ENCODE data around the gene GNAS.

GNAS gene

GRCh38 chr20:58850693-58851174 is 1.8 kb upstream of the GNAS start, which contains the start of gene GNAS-AS1:
Gene GNAS-AS1 (minus strand): TSS chr20:58850902.
- FAIRE-seq, result peak; percentile 89
- DNase-seq (ENCODE audit: insufficient read length, low spot score), result peak; percentile 81
- TF ChIP-seq TAF1 (IDR thresholded peaks at IDR 0.05; ENCODE audit: low read depth, low read length) (no peak), POU2F2 (IDR thresholded peaks at IDR 0.05; ENCODE audit: low read depth, low read length) (0 out of 2 replicates have a peak, but pooled peaks have one; percentile 22), SPI1 (IDR thresholded peaks at IDR 0.05; ENCODE audit: low read depth, low read length) (no peak), POLR2AphosphoS5 (IDR thresholded peaks at IDR 0.05; ENCODE audit: low read depth, low read length) (no peak), POLR2A (IDR thresholded peaks at IDR 0.05; ENCODE audit: low read depth, low read length) (0 out of 2 replicates have a peak, but pooled peaks have one; percentile 28), PAX5 (IDR thresholded peaks at IDR 0.05; ENCODE audit: insufficient read depth, low read length, severe bottlenecking) (no peak)

DNA sequence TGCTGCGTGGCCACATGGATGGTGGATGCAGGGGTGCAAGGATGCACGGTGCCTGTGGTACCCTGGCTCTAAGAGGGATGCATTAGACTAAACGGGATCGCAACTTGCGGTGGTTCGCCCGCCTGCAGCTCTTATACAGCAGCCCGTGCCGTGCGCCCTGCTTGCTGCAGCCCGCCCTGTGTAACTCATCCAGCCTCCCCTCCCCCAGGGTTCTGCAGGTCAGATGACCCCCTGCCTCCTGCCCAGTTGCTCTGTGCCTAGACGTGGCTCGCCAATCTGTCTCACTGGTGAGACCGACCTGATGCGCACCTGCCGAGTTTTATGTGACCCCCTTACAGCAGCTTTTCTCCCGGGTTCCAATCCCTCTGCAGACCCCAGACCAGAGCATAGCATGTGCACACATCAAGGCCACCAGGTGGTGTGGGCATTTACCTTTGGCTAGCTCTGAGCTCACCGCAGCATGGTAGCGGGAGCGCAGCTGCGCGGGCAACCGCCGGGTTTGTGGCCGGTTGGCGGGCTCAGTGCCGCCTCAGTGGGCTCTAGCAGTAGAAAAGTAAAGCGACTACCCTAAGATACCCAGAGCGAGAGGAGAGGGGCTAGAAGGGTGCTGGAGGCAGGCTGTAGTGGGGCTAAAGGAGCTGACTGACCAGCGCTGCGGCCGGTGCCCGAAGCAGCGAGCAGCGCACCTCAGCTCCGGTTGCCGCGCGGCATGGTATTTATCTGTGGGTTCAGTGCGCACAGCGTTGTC is 1.1 kb upstream of the GNAS start:
- FAIRE-seq, result no peak
- TF ChIP-seq POU2F2 (IDR thresholded peaks at IDR 0.05; ENCODE audit: low read depth, low read length), result no peak
- no peak for TF ChIP-seq PAX5 (IDR thresholded peaks at IDR 0.05; ENCODE audit: insufficient read depth, low read length, severe bottlenecking)
- no peak for TF ChIP-seq POLR2A (IDR thresholded peaks at IDR 0.05; ENCODE audit: low read depth, low read length)
- TF ChIP-seq TAF1 (IDR thresholded peaks at IDR 0.05; ENCODE audit: low read depth, low read length), result no peak
- TF ChIP-seq POLR2AphosphoS5 (IDR thresholded peaks at IDR 0.05; ENCODE audit: low read depth, low read length), result no peak
- TF ChIP-seq SPI1 (IDR thresholded peaks at IDR 0.05; ENCODE audit: low read depth, low read length), result no peak
- no peak for DNase-seq (ENCODE audit: insufficient read length, low spot score)

DNA sequence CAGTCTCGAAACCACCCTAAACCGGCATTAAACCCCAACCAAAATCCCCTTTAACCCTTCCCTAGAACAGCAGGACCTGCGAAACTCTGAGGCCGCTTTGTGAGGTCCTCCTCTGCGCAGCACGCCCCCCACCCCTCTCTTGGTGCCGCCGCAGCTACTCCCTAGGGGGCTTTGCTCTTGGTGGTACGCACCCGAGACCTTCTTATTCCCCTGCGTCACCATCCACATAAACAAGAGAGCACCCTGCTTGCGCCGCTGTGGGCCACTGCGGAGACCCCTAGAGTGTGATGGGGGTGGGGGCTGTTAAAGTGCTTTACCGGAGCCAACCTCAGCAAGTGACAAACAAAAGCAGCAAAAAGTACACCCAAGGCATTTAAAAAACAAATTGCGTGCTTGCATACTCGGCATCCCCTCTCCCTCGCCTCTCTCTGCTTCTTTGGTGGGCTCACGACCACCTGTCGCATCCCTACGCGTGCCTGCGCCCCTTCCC is 502 bp upstream of the GNAS start:
- TF ChIP-seq POLR2A (IDR thresholded peaks at IDR 0.05; ENCODE audit: low read depth, low read length) (no peak), POU2F2 (IDR thresholded peaks at IDR 0.05; ENCODE audit: low read depth, low read length) (no peak)
- DNase-seq (ENCODE audit: insufficient read length, low spot score) (no peak), FAIRE-seq (no peak)

DNA sequence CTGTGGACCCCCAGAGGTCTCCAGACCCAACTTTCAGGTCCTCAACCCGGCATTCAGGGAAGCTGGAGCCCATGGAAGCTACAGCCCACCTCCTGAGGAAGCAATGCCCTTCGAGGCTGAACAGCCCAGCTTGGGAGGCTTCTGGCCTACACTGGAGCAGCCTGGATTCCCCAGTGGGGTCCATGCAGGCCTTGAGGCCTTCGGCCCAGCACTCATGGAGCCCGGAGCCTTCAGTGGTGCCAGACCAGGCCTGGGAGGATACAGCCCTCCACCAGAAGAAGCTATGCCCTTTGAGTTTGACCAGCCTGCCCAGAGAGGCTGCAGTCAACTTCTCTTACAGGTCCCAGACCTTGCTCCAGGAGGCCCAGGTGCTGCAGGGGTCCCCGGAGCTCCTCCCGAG is 950 bp downstream of the GNAS start:
- TF ChIP-seq TAF1 (IDR thresholded peaks at IDR 0.05; ENCODE audit: low read depth, low read length), result no peak
- no peak for TF ChIP-seq POLR2AphosphoS5 (IDR thresholded peaks at IDR 0.05; ENCODE audit: low read depth, low read length)
- TF ChIP-seq POLR2A (IDR thresholded peaks at IDR 0.05; ENCODE audit: low read depth, low read length), result no peak
- no peak for TF ChIP-seq POU2F2 (IDR thresholded peaks at IDR 0.05; ENCODE audit: low read depth, low read length)
- no peak for TF ChIP-seq PAX5 (IDR thresholded peaks at IDR 0.05; ENCODE audit: insufficient read depth, low read length, severe bottlenecking)
- no peak for TF ChIP-seq SPI1 (IDR thresholded peaks at IDR 0.05; ENCODE audit: low read depth, low read length)
- FAIRE-seq (no peak), DNase-seq (ENCODE audit: insufficient read length, low spot score) (no peak)

GRCh38 chr20:58853976-58854637 is 1.6 kb downstream of the GNAS start:
- TF ChIP-seq POLR2AphosphoS5 (IDR thresholded peaks at IDR 0.05; ENCODE audit: low read depth, low read length) (no peak), PAX5 (IDR thresholded peaks at IDR 0.05; ENCODE audit: insufficient read depth, low read length, severe bottlenecking) (no peak), TAF1 (IDR thresholded peaks at IDR 0.05; ENCODE audit: low read depth, low read length) (no peak), SPI1 (IDR thresholded peaks at IDR 0.05; ENCODE audit: low read depth, low read length) (no peak), POU2F2 (IDR thresholded peaks at IDR 0.05; ENCODE audit: low read depth, low read length) (no peak), POLR2A (IDR thresholded peaks at IDR 0.05; ENCODE audit: low read depth, low read length) (no peak)
- DNase-seq (ENCODE audit: insufficient read length, low spot score) (no peak), FAIRE-seq (no peak)

DNA sequence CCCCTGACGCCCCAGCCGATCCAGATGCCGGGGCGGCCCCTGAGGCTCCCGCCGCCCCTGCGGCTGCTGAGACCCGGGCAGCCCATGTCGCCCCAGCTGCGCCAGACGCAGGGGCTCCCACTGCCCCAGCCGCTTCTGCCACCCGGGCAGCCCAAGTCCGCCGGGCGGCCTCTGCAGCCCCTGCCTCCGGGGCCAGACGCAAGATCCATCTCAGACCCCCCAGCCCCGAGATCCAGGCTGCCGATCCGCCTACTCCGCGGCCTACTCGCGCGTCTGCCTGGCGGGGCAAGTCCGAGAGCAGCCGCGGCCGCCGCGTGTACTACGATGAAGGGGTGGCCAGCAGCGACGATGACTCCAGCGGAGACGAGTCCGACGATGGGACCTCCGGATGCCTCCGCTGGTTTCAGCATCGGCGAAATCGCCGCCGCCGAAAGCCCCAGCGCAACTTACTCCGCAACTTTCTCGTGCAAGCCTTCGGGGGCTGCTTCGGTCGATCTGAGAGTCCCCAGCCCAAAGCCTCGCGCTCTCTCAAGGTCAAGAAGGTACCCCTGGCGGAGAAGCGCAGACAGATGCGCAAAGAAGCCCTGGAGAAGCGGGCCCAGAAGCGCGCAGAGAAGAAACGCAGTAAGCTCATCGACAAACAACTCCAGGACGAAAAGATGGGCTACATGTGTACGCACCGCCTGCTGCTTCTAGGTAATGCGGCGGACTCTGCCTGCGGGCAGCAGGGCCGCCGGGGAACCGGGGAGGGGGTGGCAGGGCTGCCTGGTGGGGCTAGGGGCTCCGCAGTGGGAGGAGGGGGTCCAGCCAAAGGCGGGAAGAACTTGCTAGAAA is 2.3 kb downstream of the GNAS start:
- TF ChIP-seq PAX5 (IDR thresholded peaks at IDR 0.05; ENCODE audit: insufficient read depth, low read length, severe bottlenecking) (no peak), TAF1 (IDR thresholded peaks at IDR 0.05; ENCODE audit: low read depth, low read length) (no peak), SPI1 (IDR thresholded peaks at IDR 0.05; ENCODE audit: low read depth, low read length) (no peak), POU2F2 (IDR thresholded peaks at IDR 0.05; ENCODE audit: low read depth, low read length) (no peak)
- FAIRE-seq, result no peak
- no peak for DNase-seq (ENCODE audit: insufficient read length, low spot score)

DNA sequence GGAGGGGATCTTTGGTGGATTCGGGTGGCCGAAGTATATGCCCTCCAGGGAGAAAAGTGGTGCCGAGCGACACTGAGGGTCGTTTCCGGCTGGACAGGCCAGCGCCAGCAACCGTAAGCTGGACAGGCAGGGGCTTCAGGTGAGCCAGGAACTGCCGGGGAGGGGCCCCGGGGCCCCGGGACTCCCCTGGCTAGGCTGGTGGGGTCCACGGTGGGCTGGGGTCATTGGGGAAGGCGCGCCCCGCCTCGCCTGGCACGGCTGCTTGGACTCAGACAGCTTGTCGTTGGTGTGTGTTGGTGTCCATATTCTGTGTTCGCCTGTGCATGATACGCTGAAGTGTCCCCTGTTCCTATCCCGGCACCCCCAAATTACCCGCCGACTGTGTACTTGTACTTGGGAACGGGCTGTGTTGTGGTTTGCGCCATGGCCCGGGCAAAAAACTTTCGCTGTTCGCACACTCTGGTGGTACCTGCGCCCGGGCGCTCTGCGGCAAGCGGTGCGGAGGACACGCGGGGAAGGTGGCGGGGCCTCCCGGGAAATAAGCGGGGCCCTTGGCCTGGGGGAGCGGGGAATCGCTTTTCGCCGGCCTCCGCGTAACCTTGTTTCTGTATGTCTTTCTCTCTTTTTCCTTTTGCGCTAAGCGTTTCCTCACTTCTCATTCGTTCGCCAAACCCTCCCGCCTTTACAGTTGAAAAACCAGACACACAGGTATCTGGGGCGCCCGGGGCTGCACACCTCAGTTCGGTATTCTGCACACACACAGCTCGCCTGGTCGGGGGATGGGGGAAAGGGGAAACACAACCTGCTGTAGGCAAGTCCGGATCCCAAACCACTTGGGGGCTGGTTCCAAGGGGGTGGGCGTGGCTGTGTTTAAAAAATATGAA is 3.2 kb downstream of the GNAS start:
- FAIRE-seq (no peak), DNase-seq (ENCODE audit: insufficient read length, low spot score) (no peak)
- no peak for TF ChIP-seq POU2F2 (IDR thresholded peaks at IDR 0.05; ENCODE audit: low read depth, low read length)
- no peak for TF ChIP-seq POLR2AphosphoS5 (IDR thresholded peaks at IDR 0.05; ENCODE audit: low read depth, low read length)
- no peak for TF ChIP-seq TAF1 (IDR thresholded peaks at IDR 0.05; ENCODE audit: low read depth, low read length)
- TF ChIP-seq SPI1 (IDR thresholded peaks at IDR 0.05; ENCODE audit: low read depth, low read length), result no peak
- TF ChIP-seq POLR2A (IDR thresholded peaks at IDR 0.05; ENCODE audit: low read depth, low read length), result no peak
- TF ChIP-seq PAX5 (IDR thresholded peaks at IDR 0.05; ENCODE audit: insufficient read depth, low read length, severe bottlenecking), result no peak

DNA sequence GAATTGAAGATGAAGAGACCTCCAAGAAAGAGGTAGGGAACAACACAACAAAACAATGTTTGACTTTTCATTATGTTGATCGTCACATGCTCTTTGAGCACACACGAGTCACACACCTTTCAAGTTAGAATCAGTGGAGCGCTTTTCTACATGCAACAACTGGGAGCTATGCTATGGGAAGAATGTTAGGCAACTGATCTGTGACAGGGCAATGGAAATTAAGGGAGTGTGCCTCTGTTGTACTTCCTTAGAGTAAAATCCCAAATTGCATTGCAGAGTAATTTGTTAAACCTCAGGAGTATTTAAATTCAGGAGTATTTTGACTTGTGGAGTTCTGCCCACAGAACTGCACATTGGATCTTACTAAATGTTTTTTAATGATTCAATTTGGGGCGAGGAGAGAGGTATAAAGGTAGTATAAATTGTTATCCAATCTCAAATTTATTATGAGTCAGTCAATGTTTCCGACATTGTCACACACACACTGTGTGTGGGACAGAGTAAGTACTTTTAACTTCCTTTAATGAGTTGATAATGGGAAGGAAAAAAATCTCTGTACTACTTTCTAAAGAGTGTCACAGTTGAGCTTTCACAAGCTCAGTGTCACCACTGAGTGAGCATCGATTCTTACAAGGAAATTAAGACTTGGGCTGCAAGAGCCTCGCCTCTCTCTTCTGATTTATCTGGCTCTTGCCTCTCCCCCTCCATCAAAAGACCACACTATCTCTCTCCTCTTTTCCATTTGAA is 10.7 kb downstream of the GNAS start:
- TF ChIP-seq TAF1 (IDR thresholded peaks at IDR 0.05; ENCODE audit: low read depth, low read length) (no peak), PAX5 (IDR thresholded peaks at IDR 0.05; ENCODE audit: insufficient read depth, low read length, severe bottlenecking) (no peak), POLR2A (IDR thresholded peaks at IDR 0.05; ENCODE audit: low read depth, low read length) (no peak), POLR2AphosphoS5 (IDR thresholded peaks at IDR 0.05; ENCODE audit: low read depth, low read length) (no peak), SPI1 (IDR thresholded peaks at IDR 0.05; ENCODE audit: low read depth, low read length) (no peak), POU2F2 (IDR thresholded peaks at IDR 0.05; ENCODE audit: low read depth, low read length) (no peak)
- DNase-seq (ENCODE audit: insufficient read length, low spot score) (no peak), FAIRE-seq (no peak)

Data from GM12891 (cell line).